K562 (cell line): Measurements from ENCODE around the gene UBE2L3. TPM values are rescaled to one million over a fixed set of nuclear protein-coding genes. Genes with fewer than 3 reads are reported as not detected.

ENCODE experiments used
- BHLHE40 ChIP-seq: IDR thresholded peaks from 2 replicates; pipeline ENCODE4 v1.6.1; 2011; ENCODE audit warnings: low read length, improper control_type of control experiment
- CEBPZ ChIP-seq: fragments of 150-350 bp; IDR thresholded peaks from 2 replicates; pipeline ENCODE4 v1.6.1; 2014; ENCODE audit warnings: low read depth, mild to moderate bottlenecking, low read length, borderline replicate concordance
- CHD7 ChIP-seq: fragments of 200-600 bp; sonication (generic); IDR thresholded peaks from one replicate; pipeline ENCODE4 v1.6.1; 2012; ENCODE audit warnings: mild to moderate bottlenecking, low read depth, low read length, inconsistent platforms
- ELK1 ChIP-seq: sonication (generic); formaldehyde crosslinking; IDR thresholded peaks from 2 replicates; pipeline ENCODE4 v1.8.1; 2022; ENCODE audit warnings: missing genetic modification reagents
- GATAD2A ChIP-seq: fragments of 450-650 bp; IDR thresholded peaks from 2 replicates; pipeline ENCODE4 v1.6.1; 2017
- MAFK ChIP-seq: IDR thresholded peaks from 2 replicates; pipeline ENCODE4 v1.6.1; 2011; ENCODE audit warnings: low read length, improper control_type of control experiment
- MXI1 ChIP-seq: IDR thresholded peaks from 2 replicates; pipeline ENCODE4 v1.6.1; 2011; ENCODE audit warnings: low read depth, mild to moderate bottlenecking, improper control_type of control experiment, low read length
- NFIX ChIP-seq: fragments of 250-450 bp; sonication (Bioruptor Pico); IDR thresholded peaks from 2 replicates; pipeline ENCODE4 v1.4.0; 2020; ENCODE audit warnings: low read depth, mild to moderate bottlenecking, moderate library complexity
- RBM22 ChIP-seq: fragments of 200-400 bp; formaldehyde crosslinking; IDR thresholded peaks from 2 replicates; pipeline ENCODE4 v1.6.1; 2018; ENCODE audit warnings: low read length, low read depth; ENCODE audit not compliant: poor library complexity, severe bottlenecking
- TBL1XR1 ChIP-seq, 2 experiments: IDR thresholded peaks; 2 replicates each; pipeline ENCODE4 v1.6.1; 2012; ENCODE audit warnings: improper control_type of control experiment in 2 of 2, low read length in 2 of 2, mild to moderate bottlenecking in 1 of 2
- XRCC5 ChIP-seq: fragments of 200-400 bp; formaldehyde crosslinking; IDR thresholded peaks from 2 replicates; pipeline ENCODE4 v1.6.1; 2017; ENCODE audit warnings: low read depth, mild to moderate bottlenecking, low read length
- polyA plus RNA-seq, 8 experiments: library from polyadenylated mRNA; depleted of rRNA in 4 of 8; stranded (reverse) in 5 of 8; unstranded in 3 of 8; fragments of >200 nt; fragmentation: Nextera tagmentation in 2 of 8; fragmentation: Illumina TruSeq in 1 of 8; extraction: Ambion mirVana in 2 of 8; extraction: Trizol in 1 of 8; gene quantifications; 2 replicates each; pipeline versions ENCODE4 v1.2.1 to v1.2.3, GENCODE V29; 2011 to 2014; ENCODE audit warnings: inconsistent platforms in 1 of 8, missing spikeins in 1 of 8
- total RNA-seq, 7 experiments: library from RNA; depleted of rRNA in 6 of 7; stranded (reverse); fragments of >200 nt in 6 of 7; fragmentation: Illumina TruSeq in 2 of 7; extraction: Trizol in 2 of 7; gene quantifications; 2 replicates each; pipeline versions ENCODE4 v1.2.1 to v1.2.3, GENCODE V29; 2011 to 2021; ENCODE audit warnings: low replicate concordance in 1 of 7

UBE2L3 gene
- total and polyA plus RNA-seq, 9 of the 15 experiments (the other 6 are each of a cell fraction or from before 2014, with no cell fraction given), result 215 to 625 (median 285) TPM

GRCh38 chr22:21629255-21630149, 62.0 kb downstream of the UBE2L3 start, which contains the start of gene YDJC (continued):
- no peak for TF ChIP-seq CHD7
- TF ChIP-seq CEBPZ, result no peak
- no peak for TF ChIP-seq XRCC5
- TF ChIP-seq BHLHE40, result peak; percentile 100
- no peak for TF ChIP-seq RBM22
- TF ChIP-seq MXI1, result peak; percentile 98
- TF ChIP-seq GATAD2A, result no peak
- TF ChIP-seq NFIX (CRISPR knock-in tag), result no peak
- peak; percentile 46; the same call in 1 of the 2 replicates for TF ChIP-seq MAFK
- no peak for TF ChIP-seq ELK1
- peak; percentile 91 to 95 for TF ChIP-seq TBL1XR1 (IDR thresholded peaks at IDR 0.05; ENCODE audit: low read length in 2 of 2)
